Right lung (tissue), 5 donors: ENCODE results near the gene GALE. TPM values are rescaled to one million over a fixed set of nuclear protein-coding genes. Genes with fewer than 3 reads are reported as not detected.
"Not testable (repeated sequence)": the region's sequence is repeated elsewhere in the genome, so short reads cannot be mapped to it uniquely, and the experiment has no call there.

Source experiments
- DNase-seq, 2 donors: peaks; one replicate each; pipeline ENCODE4 v3.0.0-alpha.2; 2013
- polyA plus RNA-seq, 5 donors: library from polyadenylated mRNA; unstranded; fragments of 120-200 nt; gene quantifications; one replicate each; pipeline versions ENCODE4 v1.2.1 to v1.2.3, GENCODE V29; 2013; ENCODE audit warnings: inconsistent platforms in 1 of 5, low replicate concordance in 1 of 5; ENCODE audit not compliant: insufficient read length in 5 of 5, insufficient read depth in 1 of 5

The GALE gene
- polyA plus RNA-seq, 5 donors = 12.4 to 23.3 (median 15.9) TPM

DNA sequence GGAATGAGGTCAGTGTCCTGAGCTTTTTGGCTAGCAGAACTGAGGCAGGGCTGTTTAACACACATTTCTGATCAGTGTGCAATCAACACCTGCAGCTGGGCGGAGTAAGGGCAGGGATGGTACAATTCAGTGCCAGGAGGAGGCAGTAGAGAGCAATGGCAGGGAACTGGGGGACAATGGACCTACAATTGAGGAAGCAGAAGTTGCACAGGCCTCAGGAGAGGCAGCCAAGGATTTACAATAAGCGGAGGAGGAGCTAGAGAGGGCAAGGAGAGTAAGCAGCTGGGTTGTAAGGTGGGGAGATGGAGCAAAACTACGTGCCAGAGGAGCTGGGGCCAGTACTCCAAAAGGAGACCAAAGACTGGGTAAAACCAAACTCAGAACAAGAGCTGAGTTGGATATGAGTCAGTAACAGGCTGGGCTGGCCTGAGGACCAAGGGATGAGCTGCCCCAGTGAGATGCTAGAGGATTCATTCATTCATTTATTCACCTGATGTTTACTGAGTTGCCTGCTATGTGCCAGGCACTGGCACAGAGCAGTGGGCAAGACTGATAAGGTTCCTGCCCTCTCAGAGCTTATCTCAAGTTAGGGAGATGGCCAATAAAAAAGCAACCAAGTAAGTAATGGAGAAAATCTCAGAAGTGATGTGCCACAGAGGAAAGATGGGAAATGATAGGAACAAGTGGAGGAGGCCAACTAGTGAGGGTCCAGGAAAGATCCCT, 10.4 kb upstream of the GALE start:
- no peak for DNase-seq

DNA sequence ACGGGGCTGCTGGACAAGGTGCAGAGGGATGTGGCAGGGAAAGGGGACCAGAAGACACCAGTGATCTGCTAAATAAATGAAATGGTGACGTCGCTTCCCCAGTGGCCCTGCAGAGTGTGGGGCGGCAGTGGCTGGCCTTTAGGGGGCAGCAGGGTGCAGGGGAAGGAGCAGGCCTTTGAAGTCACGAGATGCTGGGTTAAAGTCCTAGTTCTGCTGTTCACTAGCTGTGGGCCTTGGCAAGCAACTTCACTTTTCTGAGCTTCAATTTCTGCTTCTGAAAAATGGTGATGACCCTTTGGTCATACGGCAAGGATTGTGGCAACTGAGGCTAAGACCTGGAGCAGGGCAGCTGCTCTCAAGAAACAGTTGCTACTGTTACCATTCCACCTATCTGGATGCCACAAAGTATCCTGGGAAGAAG, 9.2 kb upstream of the GALE start:
- no peak for DNase-seq

DNA sequence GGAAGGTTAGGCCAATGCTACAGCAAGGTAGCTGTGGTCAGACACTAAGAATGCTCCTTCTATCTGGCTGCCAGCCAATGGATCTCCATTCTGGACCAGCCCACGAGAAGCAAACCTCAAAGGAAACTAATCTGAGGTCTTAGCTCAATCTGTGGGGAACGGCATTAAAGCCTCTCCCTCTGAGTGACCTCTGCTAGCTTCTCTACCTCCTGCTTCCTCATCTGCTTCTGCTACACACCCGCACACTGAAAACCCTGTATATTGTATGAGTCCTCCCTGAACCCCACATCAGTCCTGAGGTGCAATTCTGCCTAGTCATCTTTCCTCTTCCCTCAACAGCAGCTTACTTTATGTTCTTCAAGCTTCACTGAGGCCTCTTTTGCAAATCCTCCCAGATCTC, 6.9 kb upstream of the GALE start:
- no peak for DNase-seq

DNA sequence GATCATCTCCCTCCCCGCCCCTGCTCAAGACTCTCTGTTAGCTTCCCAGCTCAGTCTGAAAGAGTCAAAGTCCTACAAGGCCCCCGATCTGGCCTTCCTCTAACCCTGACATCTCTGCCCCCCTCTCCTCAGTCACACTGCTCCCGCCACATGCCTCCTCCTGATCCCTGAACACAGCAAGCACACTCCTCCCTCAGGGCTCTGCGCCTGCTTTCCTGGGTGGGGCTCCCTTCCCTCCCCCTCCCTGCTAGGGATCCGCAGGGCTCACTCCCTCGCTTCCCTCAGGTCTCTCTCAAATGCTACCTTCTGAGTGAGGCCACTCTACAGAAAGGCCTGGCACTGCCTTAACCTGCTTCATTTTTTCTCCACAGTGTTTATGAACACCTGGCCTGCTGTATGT, 5.7 kb upstream of the GALE start:
- DNase-seq = no peak

DNA sequence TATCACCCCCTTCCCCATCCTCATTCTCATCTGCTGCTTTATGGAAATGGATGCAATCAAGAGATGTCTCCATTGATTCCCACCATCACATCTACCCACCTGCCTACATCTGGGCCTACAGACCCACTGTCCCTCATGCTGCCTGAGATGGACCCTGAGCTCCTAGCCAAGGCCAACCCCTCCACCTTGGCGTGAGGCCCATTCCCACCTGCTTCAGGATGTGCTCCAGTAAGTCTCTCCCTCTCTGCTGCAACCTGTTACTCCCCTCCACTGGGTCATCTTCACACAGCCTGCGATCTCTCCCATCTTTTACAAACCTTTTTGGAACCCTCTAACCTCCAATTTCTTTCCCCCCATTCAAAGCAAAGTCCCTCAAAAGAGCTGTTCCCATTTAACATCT, 4.5 kb upstream of the GALE start:
- no peak for DNase-seq

DNA sequence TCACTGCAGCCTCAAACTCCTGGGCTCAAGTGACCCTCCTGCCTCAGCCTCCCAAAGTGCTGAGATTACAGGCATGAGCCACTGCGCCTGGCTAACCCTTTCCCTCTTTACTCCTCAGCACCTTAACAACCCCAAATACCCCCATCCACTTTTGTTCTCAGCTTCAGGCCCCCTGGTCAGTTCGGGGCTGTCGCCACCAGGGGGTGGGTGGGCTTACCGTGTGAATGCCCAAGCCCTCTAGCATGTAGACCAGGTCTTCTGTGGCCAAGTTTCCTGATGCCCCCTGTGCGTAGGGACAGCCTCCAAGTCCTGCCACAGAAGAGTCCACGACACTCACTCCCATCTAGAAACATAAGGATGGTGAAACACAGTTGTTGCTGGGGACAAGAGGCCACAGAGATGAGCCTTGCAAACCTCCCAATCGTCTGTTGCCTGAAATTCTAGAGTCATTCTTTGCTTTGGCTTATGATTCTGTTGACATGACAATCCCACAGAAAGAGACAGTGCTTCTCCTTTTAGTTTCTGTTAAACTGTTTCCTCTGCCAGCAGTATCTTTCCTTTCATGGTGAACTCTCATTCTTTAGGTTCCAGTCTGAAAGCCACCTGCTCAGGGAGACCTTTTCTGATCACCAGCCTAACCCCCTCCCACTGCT, 3.8 kb upstream of the GALE start:
- DNase-seq = no peak

DNA sequence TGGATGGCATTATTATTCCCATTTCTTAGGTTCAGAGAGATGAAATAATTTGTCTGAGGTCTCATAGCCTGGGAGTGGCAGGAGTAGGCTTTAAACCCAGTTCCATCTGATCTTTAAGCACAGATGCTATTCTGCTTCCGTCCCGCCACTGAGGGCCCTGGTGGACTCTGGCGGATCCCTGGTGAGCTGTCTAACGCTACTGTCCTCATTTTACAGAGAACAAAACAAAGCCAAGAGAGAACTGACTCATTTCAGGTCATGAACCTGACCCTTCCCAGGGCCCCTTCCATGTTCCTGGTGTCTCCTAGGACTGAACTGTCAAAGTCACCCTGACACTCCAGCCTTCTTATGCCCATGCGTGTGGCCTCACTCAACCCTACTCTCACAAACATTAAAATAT, 3.1 kb upstream of the GALE start:
- DNase-seq = no peak

DNA sequence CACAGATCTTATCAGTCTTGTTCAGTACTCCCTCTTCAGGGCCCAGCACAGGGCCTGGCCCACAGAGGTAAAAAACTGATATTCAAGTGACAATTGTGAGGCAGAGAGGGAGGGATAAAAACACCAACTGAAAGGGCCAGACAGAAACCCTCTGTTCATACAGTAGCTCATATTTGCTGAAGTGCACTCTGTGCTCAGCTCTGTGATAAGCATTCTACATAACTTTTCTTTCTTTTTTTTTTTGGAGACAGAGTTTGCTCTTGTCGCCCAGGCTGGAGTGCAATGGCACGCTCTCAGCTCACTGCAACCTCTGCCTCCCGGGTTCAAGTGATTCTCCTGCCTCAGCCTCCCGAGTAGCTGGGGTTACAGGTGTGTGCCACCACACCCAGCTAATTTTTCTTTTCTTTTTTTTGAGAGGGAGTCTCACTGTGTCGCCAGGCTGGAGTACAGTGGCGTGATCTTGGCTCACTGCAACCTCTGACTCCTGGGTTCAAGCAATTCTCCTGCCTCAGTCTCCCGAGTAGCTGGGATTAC, 2.3 kb upstream of the GALE start:
- not testable (repeated sequence) for DNase-seq

DNA sequence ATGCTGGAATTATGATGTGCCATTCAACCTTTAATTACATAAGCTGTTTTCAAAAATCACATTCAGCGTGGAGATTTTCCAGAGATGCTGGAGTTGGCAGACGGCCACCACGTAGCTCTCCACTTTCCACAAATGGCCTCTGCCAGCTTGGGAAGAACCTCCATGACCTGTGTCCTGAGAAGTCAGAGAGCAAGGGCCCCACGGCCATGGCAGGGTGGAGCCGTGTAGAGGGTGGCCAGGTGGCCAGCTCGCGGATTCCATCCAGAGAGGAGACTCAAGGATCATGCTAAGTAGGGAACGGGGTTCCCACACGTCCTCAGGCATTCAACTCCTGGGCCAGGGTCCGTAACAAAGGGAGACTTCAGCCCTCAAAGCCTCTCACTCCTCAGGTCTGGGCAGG, 1.3 kb upstream of the GALE start:
- no peak for DNase-seq

DNA sequence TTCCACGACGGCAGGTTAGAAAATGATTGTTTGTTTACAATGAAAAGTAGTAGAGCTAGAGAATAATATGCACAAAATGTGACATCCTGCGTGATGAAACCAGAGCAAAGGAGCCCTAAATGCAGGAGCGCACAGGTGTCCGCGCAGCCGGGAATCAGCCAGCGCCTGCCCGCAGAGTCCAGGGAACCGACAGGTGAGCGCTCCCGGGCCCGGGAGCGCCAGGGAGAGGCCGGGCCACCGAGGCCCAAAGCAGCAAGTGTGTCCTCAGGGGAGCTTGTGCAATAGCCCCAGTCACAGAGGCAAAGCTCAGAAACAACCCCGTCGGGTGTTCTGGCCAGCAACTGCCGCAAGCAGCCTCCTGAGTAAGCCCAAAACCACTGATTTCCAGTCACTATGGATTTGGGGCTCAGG, 789 bp upstream of the GALE start:
- DNase-seq = no peak

DNA sequence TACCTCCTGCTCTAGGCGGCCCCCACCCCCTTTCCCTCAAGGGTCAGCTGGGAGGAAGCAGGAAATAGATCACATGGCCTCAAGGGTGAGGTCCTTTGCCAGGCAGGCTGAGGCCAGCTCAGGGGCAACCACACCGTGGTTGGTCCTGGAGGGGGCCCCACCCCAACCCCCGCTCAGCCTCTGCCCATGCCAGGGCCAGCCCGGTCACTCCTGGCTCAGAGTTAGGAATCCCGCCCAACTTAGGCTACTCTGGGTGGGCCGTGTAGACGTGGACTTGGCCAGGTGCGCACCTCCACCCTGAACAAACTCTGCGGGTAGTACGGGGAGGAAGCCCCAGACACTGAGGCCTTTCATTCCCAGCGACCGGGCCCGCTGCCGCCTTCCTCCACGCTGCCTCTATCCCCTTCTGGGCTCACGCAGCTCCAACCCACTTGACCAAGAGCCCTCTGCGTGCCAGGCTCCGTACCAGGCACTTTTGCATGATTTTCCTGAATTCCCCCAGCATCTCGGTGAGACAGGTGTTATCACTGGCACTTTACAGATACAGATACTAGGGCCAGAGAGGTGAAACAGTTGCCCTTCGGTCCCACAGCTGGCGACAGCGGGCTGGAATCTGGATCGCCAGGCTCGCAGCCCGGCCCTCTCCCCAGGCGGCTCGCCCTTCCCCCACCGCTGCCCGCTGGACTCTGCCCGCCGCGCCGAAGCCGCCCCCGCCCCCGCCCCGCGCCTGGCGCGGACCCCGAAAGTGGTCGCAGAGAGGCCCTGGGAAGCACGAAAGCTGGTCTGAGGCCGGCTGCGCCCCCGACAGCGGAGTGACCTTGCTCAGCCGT, 769 bp downstream of the GALE start:
- no peak for DNase-seq

DNA sequence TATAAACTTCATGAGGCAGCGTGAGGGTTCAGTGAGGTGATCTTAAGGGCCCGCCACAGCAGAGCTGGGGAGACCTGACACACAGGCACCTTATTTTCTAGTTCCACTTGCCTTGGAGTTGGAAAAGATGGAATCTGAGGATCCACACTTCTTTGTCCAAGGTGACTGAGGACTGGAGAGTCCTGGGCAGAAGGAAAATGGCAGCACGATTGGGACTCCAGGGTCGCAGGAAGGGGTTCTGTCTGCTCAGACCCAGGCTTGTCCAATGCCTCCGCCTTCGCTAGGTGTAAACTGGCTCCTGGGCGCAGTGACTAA, 1.3 kb downstream of the GALE start:
- DNase-seq = no peak

DNA sequence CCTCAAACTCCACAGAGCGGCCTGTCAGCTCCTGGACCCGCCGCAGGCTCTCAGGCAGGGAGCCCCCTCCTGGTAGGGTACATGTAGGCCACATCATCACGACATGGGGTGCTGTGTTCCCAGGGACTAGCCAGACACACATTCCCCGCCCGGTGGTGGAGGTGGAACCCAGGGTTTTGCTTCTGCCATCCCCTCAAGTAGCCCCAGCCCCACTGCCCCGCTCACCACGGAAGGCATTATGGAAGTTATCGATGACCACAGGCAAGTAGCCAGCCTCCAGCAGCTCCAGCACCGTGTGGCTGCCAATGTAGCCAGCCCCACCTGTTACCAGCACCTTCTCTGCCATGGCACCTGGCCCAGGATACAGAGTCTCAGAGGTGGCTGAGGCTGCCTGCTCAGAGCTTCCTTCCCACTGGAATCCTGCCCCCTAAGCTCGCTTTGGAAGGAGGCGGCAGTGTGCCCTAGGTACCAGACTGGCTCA, 1.9 kb downstream of the GALE start:
- DNase-seq = no peak

DNA sequence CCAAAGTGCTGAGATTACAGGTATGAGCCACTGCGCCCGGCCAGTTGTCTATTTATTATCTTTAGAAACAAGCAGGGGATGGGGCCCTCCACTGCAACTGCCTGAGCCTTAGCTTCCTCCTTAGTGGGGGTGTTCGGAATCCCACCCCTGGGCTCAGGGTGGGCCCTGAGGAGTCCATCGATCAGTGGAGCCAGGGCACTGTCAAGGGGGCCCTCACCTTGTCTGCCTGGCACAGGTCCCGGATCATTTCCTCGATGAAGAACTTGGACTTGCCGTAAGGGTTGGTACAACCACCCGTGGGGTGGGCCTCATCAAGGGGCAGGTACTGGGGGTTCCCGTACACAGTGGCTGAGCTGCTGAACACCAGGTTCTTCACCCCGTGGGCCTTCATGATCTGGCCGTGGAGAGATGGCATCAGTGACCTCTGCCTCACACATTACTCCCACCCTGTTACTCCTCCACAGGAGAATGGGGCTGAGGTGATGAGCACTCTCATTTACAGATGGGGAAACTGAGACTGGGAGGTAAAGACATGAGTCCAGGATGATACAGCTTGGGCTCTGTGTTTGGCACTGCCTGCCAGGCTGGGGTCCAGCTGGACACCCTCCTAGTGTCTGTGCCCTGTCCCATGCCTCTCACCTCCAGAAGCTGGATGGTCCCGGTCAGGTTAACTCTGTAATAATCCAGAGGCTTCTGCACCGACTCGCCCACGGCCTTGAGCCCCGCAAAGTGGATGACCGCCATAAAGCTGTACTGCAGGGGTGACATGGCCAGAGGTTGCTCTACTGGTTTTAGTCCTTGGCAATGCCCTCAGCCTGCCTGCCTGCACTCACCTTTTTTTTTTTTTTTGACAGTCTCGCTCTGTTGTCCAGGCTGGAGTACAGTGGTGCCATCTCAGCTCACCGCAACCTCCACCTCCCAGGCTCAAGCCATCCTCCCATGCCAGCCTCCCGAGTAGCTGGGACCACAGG, 2.8 kb downstream of the GALE start:
- no peak for DNase-seq

DNA sequence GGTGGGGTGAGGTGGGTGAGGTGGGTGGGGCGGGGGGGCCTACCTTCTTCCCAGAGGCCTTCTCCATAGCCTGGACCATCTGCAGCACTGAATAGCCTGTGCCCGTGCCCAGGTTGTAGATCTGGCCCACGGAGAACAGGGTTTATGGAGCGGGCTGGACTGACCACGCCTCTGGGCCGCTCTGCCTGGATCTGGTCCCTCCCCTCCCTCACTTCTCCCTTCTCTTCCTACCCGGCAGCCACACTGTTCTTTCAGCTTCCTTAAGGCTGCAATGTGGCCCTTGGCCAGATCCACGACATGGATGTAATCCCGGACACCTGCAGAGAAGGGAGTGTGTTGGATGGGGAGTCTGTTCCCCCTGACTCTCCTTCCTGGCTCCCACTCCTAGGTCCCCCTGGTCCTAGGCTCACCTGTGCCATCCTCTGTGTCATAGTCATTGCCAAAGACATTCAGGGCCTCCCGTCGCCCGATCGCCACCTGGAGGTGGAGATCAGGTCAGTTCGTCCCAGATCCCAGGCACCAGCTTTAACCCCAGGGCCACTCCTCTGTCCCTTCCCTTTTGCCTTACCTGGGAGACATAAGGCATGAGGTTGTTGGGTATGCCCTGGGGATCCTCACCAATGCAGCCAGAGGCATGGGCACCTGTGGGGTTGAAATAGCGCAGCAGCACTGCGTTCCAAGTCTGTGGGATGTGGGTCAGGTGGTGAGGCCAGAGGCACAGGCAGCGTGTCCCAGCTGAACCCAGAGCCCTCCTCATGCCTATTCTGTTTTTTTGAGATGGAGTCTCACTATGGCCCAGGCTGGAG, 3.9 kb downstream of the GALE start:
- no peak for DNase-seq

DNA sequence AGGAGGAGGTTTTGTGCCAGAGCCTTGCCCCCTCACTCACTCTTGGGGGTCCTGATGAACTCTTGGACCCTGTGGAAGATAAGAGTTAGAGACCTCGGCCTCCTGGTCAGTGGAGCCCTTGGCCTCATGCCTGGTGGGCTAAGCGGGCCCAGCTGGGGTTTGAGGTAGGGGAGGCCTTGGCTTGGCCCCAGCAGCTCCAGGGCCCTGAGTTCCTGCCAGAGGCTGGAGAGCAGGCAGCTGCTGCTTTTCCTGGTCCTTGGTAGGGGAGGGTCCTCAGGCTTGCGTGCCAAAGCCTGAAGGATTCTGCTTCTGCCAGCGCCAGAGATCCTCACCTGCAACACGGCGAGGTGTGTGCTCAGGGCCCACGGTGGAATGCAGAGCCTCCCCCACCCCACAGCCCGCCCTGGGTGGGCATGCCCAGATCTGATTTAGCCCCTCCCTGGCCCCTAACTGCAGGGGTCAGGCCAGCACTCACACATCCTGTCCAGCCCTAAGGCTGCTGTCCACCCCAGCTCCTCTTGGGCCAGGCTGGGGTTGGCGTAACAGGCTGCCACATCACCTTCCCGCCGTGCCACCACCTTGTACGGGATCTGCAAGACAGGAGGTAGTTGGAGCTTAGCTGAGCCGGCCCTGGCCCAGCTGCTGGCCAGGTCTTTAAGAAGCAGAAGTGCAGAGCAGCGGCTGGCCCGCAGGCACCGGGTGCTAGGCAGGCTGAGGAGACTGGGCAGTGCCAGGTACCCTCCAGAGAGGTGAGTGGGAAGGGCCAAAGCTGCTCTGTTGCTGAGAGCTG, 4.7 kb downstream of the GALE start:
- no peak for DNase-seq

DNA sequence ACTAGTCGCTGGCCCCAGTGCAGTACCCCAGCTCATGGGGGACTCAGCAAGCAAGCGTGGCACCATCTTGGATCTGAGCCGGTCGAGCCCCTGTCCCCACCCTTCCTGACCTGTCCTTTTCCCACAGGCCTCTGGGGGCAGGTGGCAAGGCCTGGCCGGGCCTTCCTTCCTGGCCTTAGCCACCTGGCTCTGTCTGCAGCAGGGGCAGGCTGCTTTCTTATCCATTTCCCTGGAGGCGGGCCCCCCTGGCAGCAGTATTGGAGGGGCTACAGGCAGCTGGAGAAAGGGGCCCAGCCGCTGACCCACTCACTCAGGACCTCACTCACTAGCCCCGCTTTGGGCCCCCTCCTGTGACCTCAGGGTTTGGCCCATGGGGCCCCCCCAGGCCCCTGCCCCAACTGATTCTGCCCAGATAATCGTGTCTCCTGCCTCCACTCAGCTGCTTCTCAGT, 5.8 kb downstream of the GALE start:
- DNase-seq = not testable (repeated sequence)

DNA sequence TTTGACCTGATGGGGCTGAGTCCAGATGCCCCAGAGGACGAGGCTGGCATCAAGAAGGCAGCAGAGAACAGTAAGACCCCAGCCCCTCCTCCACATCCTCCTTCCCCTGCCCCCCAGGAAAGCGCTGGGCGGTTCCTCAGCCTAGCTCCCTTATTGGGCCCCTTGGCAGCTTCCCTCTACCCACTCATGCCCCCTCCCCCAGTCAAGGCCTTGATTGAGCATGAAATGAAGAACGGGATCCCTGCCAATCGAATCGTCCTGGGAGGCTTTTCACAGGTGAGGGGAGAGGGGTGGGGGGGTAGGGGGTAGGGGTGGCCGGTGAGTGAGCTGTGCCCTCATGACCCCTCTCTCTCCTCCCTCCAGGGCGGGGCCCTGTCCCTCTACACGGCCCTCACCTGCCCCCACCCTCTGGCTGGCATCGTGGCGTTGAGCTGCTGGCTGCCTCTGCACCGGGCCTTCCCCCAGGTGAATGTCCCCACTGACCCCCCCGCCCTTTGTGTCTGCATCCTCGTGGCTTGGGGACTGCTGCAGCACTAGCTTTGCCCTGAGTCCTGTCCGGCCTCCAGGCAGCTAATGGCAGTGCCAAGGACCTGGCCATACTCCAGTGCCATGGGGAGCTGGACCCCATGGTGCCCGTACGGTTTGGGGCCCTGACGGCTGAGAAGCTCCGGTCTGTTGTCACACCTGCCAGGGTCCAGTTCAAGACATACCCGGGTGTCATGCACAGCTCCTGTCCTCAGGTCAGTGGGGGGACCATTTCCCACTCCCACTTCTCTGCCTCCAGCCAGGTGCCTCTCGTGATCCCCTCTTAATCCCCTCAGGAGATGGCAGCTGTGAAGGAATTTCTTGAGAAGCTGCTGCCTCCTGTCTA, 6.5 kb downstream of the GALE start:
- no peak for DNase-seq
